HEK293 (cell line): ENCODE data around the gene TRAPPC1.

Source experiments
- BCL11A ChIP-seq: fragments of 450-650 bp; formaldehyde crosslinking; IDR thresholded peaks from 2 replicates; pipeline ENCODE4 v1.5.1; 2016; ENCODE audit warnings: low read depth, missing biosample characterization, missing genetic modification characterization
- GLI4 ChIP-seq: fragments of 450-650 bp; formaldehyde crosslinking; IDR thresholded peaks from 2 replicates; pipeline ENCODE4 v1.5.1; 2016; ENCODE audit warnings: missing biosample characterization, missing genetic modification characterization
- KLF10 ChIP-seq: fragments of 450-650 bp; IDR thresholded peaks from 2 replicates; pipeline ENCODE4 v1.5.1; 2018; ENCODE audit warnings: missing biosample characterization, mild to moderate bottlenecking, missing genetic modification characterization
- KLF16 ChIP-seq: fragments of 450-650 bp; formaldehyde crosslinking; IDR thresholded peaks from 2 replicates; pipeline ENCODE4 v1.5.1; 2017; ENCODE audit warnings: missing biosample characterization, missing genetic modification characterization
- REPIN1 ChIP-seq: fragments of 450-650 bp; formaldehyde crosslinking; IDR thresholded peaks from 2 replicates; pipeline ENCODE4 v1.5.1; 2017; ENCODE audit warnings: missing biosample characterization, missing genetic modification characterization, low read depth
- SCRT1 ChIP-seq: fragments of 450-650 bp; formaldehyde crosslinking; IDR thresholded peaks from 2 replicates; pipeline ENCODE4 v1.5.1; 2016; ENCODE audit warnings: missing biosample characterization, missing genetic modification characterization, borderline replicate concordance
- ZFP3 ChIP-seq: fragments of 450-650 bp; formaldehyde crosslinking; IDR thresholded peaks from 2 replicates; pipeline ENCODE4 v1.5.1; 2016; ENCODE audit warnings: low read depth, missing biosample characterization, missing genetic modification characterization
- ZFP41 ChIP-seq: fragments of 450-650 bp; formaldehyde crosslinking; IDR thresholded peaks from 2 replicates; pipeline ENCODE4 v1.5.1; 2016; ENCODE audit warnings: missing biosample characterization, missing genetic modification characterization, borderline replicate concordance
- ZNF146 ChIP-seq: fragments of 450-650 bp; formaldehyde crosslinking; IDR thresholded peaks from 2 replicates; pipeline ENCODE4 v1.5.1; 2016; ENCODE audit warnings: missing biosample characterization, missing genetic modification characterization
- ZNF175 ChIP-seq: fragments of 450-650 bp; formaldehyde crosslinking; IDR thresholded peaks from 2 replicates; pipeline ENCODE4 v1.5.1; 2016; ENCODE audit warnings: missing biosample characterization, missing genetic modification characterization
- ZNF202 ChIP-seq: fragments of 450-650 bp; formaldehyde crosslinking; IDR thresholded peaks from 2 replicates; pipeline ENCODE4 v1.5.1; 2016; ENCODE audit warnings: missing biosample characterization, missing genetic modification characterization, borderline replicate concordance
- ZNF214 ChIP-seq: fragments of 450-650 bp; formaldehyde crosslinking; IDR thresholded peaks from 2 replicates; pipeline ENCODE4 v1.5.1; 2017; ENCODE audit warnings: missing biosample characterization, mild to moderate bottlenecking, missing genetic modification characterization, borderline replicate concordance
- ZNF324 ChIP-seq: fragments of 450-650 bp; formaldehyde crosslinking; IDR thresholded peaks from 2 replicates; pipeline ENCODE4 v1.5.1; 2016; ENCODE audit warnings: missing biosample characterization, missing genetic modification characterization
- ZNF335 ChIP-seq: fragments of 450-650 bp; formaldehyde crosslinking; conservative IDR thresholded peaks from 2 replicates; pipeline ENCODE4 v1.5.1; 2016; ENCODE audit warnings: missing biosample characterization, missing genetic modification characterization
- ZNF350 ChIP-seq: fragments of 450-650 bp; formaldehyde crosslinking; IDR thresholded peaks from 2 replicates; pipeline ENCODE4 v1.5.0; 2017; ENCODE audit warnings: missing biosample characterization, mild to moderate bottlenecking, missing genetic modification characterization
- ZNF366 ChIP-seq: fragments of 450-650 bp; formaldehyde crosslinking; conservative IDR thresholded peaks from 2 replicates; pipeline ENCODE4 v1.5.1; 2016; ENCODE audit warnings: missing biosample characterization, missing genetic modification characterization
- ZNF394 ChIP-seq: fragments of 450-650 bp; formaldehyde crosslinking; IDR thresholded peaks from 2 replicates; pipeline ENCODE4 v1.5.1; 2016; ENCODE audit warnings: missing biosample characterization, missing genetic modification characterization, mild to moderate bottlenecking, moderate library complexity, borderline replicate concordance
- ZNF433 ChIP-seq: fragments of 450-650 bp; formaldehyde crosslinking; IDR thresholded peaks from 2 replicates; pipeline ENCODE4 v1.5.1; 2016; ENCODE audit warnings: missing biosample characterization, missing genetic modification characterization, low read depth
- ZNF514 ChIP-seq: fragments of 450-650 bp; formaldehyde crosslinking; IDR thresholded peaks from 2 replicates; pipeline ENCODE4 v1.5.1; 2016; ENCODE audit warnings: missing biosample characterization, missing genetic modification characterization
- ZNF521 ChIP-seq: fragments of 450-650 bp; formaldehyde crosslinking; IDR thresholded peaks from 2 replicates; pipeline ENCODE4 v1.5.1; 2017; ENCODE audit warnings: missing biosample characterization, mild to moderate bottlenecking, missing genetic modification characterization
- ZNF600 ChIP-seq: fragments of 450-650 bp; formaldehyde crosslinking; IDR thresholded peaks from 2 replicates; pipeline ENCODE4 v1.5.1; 2016; ENCODE audit warnings: missing biosample characterization, missing genetic modification characterization
- ZNF610 ChIP-seq: fragments of 450-650 bp; formaldehyde crosslinking; IDR thresholded peaks from 2 replicates; pipeline ENCODE4 v1.5.1; 2016; ENCODE audit warnings: missing biosample characterization, missing genetic modification characterization, borderline replicate concordance
- ZNF629 ChIP-seq: fragments of 450-650 bp; formaldehyde crosslinking; IDR thresholded peaks from 2 replicates; pipeline ENCODE4 v1.5.1; 2017; ENCODE audit warnings: missing biosample characterization, missing genetic modification characterization
- ZNF660 ChIP-seq: fragments of 450-650 bp; IDR thresholded peaks from 2 replicates; pipeline ENCODE4 v1.5.1; 2018; ENCODE audit warnings: missing biosample characterization, mild to moderate bottlenecking, missing genetic modification characterization
- ZNF677 ChIP-seq: fragments of 450-650 bp; IDR thresholded peaks from 2 replicates; pipeline ENCODE4 v1.5.0; 2018; ENCODE audit warnings: missing biosample characterization, mild to moderate bottlenecking, missing genetic modification characterization, moderate library complexity
- ZNF701 ChIP-seq: fragments of 450-650 bp; formaldehyde crosslinking; IDR thresholded peaks from 2 replicates; pipeline ENCODE4 v1.5.1; 2016; ENCODE audit warnings: missing biosample characterization, missing genetic modification characterization
- ZNF785 ChIP-seq: fragments of 450-650 bp; formaldehyde crosslinking; IDR thresholded peaks from 2 replicates; pipeline ENCODE4 v1.5.1; 2016; ENCODE audit warnings: missing biosample characterization, missing genetic modification characterization
- ZNF837 ChIP-seq: fragments of 450-650 bp; formaldehyde crosslinking; IDR thresholded peaks from 2 replicates; pipeline ENCODE4 v1.5.1; 2016; ENCODE audit warnings: missing biosample characterization, missing genetic modification characterization
- TF ChIP-seq, protein P1 (sequence below): fragments of 450-650 bp; formaldehyde crosslinking; IDR thresholded peaks from 2 replicates; pipeline ENCODE4 v1.5.1; 2016; ENCODE audit warnings: missing biosample characterization, missing genetic modification characterization, borderline replicate concordance
- TF ChIP-seq, protein P2 (sequence below): fragments of 450-650 bp; formaldehyde crosslinking; IDR thresholded peaks from 2 replicates; pipeline ENCODE4 v1.5.1; 2017; ENCODE audit warnings: missing biosample characterization, missing genetic modification characterization
- TF ChIP-seq, protein P3 (sequence below): fragments of 450-650 bp; IDR thresholded peaks from 2 replicates; pipeline ENCODE4 v1.5.1; 2018; ENCODE audit warnings: missing biosample characterization, mild to moderate bottlenecking, missing genetic modification characterization
- TF ChIP-seq, protein P4 (sequence below): fragments of 450-650 bp; formaldehyde crosslinking; IDR thresholded peaks from 2 replicates; pipeline ENCODE4 v1.5.1; 2016; ENCODE audit warnings: missing biosample characterization, missing genetic modification characterization, borderline replicate concordance

Gene TRAPPC1

DNA sequence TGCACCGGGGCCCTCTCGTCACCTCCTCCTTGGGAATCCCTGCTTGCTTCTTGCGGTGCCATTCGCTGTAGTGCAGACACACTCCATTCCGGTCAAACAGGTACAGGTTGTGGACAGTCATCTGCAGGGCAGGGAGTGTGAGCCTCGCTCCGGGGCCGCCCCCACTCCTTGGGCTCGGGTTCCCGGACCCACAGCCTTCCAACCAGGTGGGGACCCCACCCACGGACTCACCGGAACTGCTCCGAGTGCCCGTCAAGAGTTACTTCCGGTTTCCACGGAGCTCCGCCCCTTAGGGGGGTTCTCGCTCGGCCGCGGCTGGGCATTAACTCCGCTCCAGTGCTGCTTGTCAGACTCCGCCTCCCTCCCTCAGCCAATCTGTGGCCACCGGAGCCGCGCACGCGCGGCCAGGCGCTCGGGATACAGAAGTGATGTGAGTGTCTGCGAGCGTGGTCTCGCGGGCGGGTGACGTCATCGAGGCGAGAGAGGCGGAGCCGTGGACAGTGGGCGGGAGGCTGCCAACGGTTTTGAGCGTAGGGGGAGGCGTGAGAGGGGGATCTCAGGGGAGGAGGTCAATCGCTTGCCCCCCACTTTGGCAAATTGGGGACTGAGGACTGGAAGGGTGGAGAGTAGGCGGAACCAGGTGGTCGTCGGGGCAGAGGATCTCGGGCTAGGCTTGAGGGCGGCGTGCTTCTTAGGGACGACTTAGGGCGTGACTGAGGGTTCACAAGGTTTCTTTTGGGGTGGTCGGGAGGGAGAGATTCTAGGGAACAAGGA is at the start of gene TRAPPC1, which contains the start of gene CNTROB (continued):
- TF ChIP-seq, protein P1, sequence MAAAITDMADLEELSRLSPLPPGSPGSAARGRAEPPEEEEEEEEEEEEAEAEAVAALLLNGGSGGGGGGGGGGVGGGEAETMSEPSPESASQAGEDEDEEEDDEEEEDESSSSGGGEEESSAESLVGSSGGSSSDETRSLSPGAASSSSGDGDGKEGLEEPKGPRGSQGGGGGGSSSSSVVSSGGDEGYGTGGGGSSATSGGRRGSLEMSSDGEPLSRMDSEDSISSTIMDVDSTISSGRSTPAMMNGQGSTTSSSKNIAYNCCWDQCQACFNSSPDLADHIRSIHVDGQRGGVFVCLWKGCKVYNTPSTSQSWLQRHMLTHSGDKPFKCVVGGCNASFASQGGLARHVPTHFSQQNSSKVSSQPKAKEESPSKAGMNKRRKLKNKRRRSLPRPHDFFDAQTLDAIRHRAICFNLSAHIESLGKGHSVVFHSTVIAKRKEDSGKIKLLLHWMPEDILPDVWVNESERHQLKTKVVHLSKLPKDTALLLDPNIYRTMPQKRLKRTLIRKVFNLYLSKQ (tag by site-specific recombination): no peak
- peak; percentile 90 for TF ChIP-seq ZNF785 (tag by site-specific recombination)
- peak; percentile 55; the same call in 1 of the 2 replicates for TF ChIP-seq KLF10
- no peak for TF ChIP-seq SCRT1 (tag by site-specific recombination)
- TF ChIP-seq, protein P2, sequence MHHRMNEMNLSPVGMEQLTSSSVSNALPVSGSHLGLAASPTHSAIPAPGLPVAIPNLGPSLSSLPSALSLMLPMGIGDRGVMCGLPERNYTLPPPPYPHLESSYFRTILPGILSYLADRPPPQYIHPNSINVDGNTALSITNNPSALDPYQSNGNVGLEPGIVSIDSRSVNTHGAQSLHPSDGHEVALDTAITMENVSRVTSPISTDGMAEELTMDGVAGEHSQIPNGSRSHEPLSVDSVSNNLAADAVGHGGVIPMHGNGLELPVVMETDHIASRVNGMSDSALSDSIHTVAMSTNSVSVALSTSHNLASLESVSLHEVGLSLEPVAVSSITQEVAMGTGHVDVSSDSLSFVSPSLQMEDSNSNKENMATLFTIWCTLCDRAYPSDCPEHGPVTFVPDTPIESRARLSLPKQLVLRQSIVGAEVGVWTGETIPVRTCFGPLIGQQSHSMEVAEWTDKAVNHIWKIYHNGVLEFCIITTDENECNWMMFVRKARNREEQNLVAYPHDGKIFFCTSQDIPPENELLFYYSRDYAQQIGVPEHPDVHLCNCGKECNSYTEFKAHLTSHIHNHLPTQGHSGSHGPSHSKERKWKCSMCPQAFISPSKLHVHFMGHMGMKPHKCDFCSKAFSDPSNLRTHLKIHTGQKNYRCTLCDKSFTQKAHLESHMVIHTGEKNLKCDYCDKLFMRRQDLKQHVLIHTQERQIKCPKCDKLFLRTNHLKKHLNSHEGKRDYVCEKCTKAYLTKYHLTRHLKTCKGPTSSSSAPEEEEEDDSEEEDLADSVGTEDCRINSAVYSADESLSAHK (tag by site-specific recombination): peak; percentile 72
- peak; percentile 75 for TF ChIP-seq ZNF366
- TF ChIP-seq, protein P3, sequence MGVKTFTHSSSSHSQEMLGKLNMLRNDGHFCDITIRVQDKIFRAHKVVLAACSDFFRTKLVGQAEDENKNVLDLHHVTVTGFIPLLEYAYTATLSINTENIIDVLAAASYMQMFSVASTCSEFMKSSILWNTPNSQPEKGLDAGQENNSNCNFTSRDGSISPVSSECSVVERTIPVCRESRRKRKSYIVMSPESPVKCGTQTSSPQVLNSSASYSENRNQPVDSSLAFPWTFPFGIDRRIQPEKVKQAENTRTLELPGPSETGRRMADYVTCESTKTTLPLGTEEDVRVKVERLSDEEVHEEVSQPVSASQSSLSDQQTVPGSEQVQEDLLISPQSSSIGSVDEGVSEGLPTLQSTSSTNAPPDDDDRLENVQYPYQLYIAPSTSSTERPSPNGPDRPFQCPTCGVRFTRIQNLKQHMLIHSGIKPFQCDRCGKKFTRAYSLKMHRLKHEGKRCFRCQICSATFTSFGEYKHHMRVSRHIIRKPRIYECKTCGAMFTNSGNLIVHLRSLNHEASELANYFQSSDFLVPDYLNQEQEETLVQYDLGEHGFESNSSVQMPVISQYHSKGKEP: no peak
- no peak for TF ChIP-seq ZNF433 (tag by site-specific recombination)
- no peak for TF ChIP-seq ZNF837 (tag by site-specific recombination)
- peak; percentile 93 for TF ChIP-seq ZNF335
- TF ChIP-seq ZFP41 (tag by site-specific recombination): no peak
- TF ChIP-seq ZNF629: peak; percentile 98
- TF ChIP-seq ZNF521 (tag by site-specific recombination): no peak
- no peak for TF ChIP-seq ZNF175 (tag by site-specific recombination)
- peak; percentile 54; the same call in 1 of the 2 replicates for TF ChIP-seq ZNF394 (tag by site-specific recombination)
- TF ChIP-seq ZNF146: peak; percentile 74
- TF ChIP-seq ZNF677 (tag by site-specific recombination): no peak
- TF ChIP-seq KLF16 (tag by site-specific recombination): peak; percentile 84
- peak; percentile 67; the same call in 1 of the 2 replicates for TF ChIP-seq GLI4 (tag by site-specific recombination)
- TF ChIP-seq ZNF350: no peak
- TF ChIP-seq BCL11A (tag by site-specific recombination): peak; percentile 89; the same call in 1 of the 2 replicates
- no peak for TF ChIP-seq ZNF202
- TF ChIP-seq ZNF514 (tag by site-specific recombination): no peak
- TF ChIP-seq REPIN1 (tag by site-specific recombination): peak; percentile 85; the same call in 1 of the 2 replicates
- TF ChIP-seq ZNF600 (tag by site-specific recombination): no peak
- peak; percentile 90 for TF ChIP-seq ZNF324
- TF ChIP-seq, protein P4, sequence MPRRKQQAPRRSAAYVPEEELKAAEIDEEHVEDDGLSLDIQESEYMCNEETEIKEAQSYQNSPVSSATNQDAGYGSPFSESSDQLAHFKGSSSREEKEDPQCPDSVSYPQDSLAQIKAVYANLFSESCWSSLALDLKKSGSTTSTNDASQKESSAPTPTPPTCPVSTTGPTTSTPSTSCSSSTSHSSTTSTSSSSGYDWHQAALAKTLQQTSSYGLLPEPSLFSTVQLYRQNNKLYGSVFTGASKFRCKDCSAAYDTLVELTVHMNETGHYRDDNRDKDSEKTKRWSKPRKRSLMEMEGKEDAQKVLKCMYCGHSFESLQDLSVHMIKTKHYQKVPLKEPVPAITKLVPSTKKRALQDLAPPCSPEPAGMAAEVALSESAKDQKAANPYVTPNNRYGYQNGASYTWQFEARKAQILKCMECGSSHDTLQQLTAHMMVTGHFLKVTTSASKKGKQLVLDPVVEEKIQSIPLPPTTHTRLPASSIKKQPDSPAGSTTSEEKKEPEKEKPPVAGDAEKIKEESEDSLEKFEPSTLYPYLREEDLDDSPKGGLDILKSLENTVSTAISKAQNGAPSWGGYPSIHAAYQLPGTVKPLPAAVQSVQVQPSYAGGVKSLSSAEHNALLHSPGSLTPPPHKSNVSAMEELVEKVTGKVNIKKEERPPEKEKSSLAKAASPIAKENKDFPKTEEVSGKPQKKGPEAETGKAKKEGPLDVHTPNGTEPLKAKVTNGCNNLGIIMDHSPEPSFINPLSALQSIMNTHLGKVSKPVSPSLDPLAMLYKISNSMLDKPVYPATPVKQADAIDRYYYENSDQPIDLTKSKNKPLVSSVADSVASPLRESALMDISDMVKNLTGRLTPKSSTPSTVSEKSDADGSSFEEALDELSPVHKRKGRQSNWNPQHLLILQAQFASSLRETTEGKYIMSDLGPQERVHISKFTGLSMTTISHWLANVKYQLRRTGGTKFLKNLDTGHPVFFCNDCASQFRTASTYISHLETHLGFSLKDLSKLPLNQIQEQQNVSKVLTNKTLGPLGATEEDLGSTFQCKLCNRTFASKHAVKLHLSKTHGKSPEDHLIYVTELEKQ (tag by site-specific recombination): peak; percentile 94; the same call in 1 of the 2 replicates
- no peak; the same call in 1 of the 2 replicates for TF ChIP-seq ZNF660
- TF ChIP-seq ZNF214 (tag by site-specific recombination): no peak
- 0 out of 2 replicates have a peak, but pooled peaks have one; percentile 62 for TF ChIP-seq ZNF610
- peak; percentile 57; the same call in 1 of the 2 replicates for TF ChIP-seq ZNF701 (tag by site-specific recombination)
- TF ChIP-seq ZFP3 (tag by site-specific recombination): no peak
